ENCODE data around the gene STKLD1. TPM values are rescaled to one million over a fixed set of nuclear protein-coding genes. Genes with fewer than 3 reads are reported as not detected.

STKLD1 gene
- total and polyA plus RNA-seq, 12 donors, result 0.17 to 1.7 (median 0.68) TPM; not detected in 2

DNA sequence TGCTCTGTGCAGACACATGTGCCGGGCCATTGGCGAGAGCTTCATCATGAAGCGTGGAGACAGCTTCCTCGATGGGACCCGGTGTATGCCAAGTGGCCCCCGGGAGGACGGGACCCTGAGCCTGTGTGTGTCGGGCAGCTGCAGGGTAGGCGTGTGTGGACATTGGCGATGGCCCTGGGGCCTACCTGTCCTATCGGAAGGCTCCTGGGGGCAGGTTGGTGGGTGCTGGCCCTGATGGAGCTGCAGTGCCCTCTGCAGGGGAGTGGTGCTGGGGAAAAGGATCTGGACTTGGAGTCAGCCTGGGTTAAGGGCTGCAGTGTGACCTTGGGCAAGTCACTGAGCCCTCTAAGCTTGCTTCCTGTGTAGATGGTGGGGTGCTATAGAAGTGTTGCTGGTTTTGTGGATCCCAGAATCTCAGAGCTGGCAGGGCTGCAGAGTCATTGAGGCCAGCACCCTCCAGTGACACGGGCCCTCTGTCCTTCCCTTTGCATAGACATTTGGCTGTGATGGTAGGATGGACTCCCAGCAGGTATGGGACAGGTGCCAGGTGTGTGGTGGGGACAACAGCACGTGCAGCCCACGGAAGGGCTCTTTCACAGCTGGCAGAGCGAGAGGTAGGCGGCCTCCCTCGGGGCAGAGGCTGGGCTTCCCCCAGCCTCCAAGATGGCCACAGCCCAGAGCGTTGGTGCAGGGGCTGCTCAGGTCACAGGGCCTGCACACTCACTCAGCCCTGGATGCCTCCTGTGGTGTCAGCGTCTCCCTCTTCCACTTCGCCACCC lies 61.8 kb downstream of the STKLD1 start:
- no peak overlapping the region for H3K4me3 ChIP-seq
- no peaks in the 10 kb centered on the region for H3K36me3 ChIP-seq
- WGBS, 2 donors, result 93 to 95% methylated on average over 20 of the region's 20 CpGs
- intact Hi-C loops (cut with DNase I), result no loop called here
- ATAC-seq (no peak), DNase-seq (no peak)
- no peak overlapping the region for H3K27ac ChIP-seq
- no peaks in the 10 kb centered on the region for H3K4me1 ChIP-seq
- no peaks in the 10 kb centered on the region for H3K27me3 ChIP-seq
- H3K9me3 ChIP-seq, result no peaks in the 10 kb centered on the region
- TF ChIP-seq, protein P1, sequence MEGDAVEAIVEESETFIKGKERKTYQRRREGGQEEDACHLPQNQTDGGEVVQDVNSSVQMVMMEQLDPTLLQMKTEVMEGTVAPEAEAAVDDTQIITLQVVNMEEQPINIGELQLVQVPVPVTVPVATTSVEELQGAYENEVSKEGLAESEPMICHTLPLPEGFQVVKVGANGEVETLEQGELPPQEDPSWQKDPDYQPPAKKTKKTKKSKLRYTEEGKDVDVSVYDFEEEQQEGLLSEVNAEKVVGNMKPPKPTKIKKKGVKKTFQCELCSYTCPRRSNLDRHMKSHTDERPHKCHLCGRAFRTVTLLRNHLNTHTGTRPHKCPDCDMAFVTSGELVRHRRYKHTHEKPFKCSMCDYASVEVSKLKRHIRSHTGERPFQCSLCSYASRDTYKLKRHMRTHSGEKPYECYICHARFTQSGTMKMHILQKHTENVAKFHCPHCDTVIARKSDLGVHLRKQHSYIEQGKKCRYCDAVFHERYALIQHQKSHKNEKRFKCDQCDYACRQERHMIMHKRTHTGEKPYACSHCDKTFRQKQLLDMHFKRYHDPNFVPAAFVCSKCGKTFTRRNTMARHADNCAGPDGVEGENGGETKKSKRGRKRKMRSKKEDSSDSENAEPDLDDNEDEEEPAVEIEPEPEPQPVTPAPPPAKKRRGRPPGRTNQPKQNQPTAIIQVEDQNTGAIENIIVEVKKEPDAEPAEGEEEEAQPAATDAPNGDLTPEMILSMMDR (IDR thresholded peaks at IDR 0.05), result no peak

DNA sequence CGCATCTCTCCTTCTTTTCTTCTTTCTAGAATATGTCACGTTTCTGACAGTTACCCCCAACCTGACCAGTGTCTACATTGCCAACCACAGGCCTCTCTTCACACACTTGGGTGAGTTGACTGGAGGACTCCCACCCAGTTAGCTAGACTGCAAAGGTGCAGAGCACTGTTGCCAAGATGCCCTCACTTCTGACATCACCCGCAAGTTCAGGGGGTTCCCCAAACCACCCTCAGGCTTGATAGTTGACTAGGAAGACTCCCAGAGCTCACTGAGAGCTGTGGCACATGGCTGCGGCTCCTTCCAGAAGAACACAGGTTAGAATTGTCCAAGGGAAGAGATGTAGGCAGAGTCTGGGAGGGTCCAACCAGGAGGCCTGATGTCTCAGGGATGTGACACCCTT lies 63.2 kb downstream of the STKLD1 start:
- Histone ChIP-seq H3K36me3 (no peaks in the 10 kb centered on the region), H3K27me3 (no peaks in the 10 kb centered on the region), H3K27ac (no peak overlapping the region), H3K4me3 (no peak overlapping the region), H3K4me1 (no peaks in the 10 kb centered on the region), H3K9me3 (no peaks in the 10 kb centered on the region)
- DNase-seq, result no peak
- no peak for ATAC-seq
- TF ChIP-seq, protein P1 (IDR thresholded peaks at IDR 0.05), result no peak
- WGBS, 2 donors, result 67 to 84% methylated on average over 4 of the region's 4 CpGs
- intact Hi-C loops (cut with DNase I), result no loop called here

DNA sequence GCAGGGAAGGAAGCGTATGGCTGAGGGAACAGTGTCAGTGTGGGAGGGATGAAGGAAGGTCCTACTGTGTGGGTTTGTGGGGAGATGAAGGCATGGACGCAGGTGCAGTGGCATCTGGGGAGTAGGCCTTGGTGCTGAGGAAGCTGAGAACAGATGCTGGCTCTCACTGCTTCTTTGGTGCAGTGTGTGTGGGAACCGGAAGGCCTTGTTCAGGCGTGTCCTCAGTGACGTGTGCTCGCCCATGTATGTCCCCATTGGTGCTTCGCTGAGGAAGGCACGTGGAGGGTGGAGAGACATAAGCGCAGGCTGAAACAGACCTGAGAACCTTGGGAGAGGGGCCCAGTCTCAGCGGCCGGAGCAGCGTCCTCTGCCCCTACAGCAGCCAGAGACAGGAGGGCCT lies 64.7 kb downstream of the STKLD1 start:
- intact Hi-C loops (cut with DNase I), result no loop called here
- WGBS, 2 donors, result 87 to 93% methylated on average over 12 of the region's 12 CpGs
- Histone ChIP-seq H3K27me3 (no peaks in the 10 kb centered on the region), H3K9me3 (no peaks in the 10 kb centered on the region), H3K4me1 (no peaks in the 10 kb centered on the region), H3K4me3 (no peak overlapping the region), H3K27ac (no peak overlapping the region), H3K36me3 (no peaks in the 10 kb centered on the region)
- DNase-seq, result no peak
- TF ChIP-seq, protein P1 (IDR thresholded peaks at IDR 0.05), result no peak
- ATAC-seq, result no peak

DNA sequence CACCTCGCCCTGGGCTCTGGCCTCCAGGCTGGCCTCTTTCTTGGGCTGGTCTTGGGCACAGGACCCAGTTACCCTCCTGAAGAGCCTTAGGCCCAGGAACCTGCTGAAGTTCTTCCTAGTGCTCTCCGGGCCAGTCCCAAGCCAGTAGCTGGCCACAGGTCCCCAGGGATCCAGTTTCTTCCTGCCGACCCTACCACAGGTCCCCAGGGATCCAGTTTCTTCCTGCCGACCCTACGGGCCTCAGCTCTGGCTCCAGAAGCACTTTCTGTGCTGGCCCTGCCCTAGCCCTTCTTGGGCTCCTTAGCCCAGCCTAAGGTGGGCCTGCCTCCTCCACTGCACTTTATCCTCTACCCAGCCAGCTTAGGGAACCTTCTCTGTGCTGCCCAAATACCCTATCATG lies 65.4 kb downstream of the STKLD1 start:
- Histone ChIP-seq H3K36me3 (no peaks in the 10 kb centered on the region), H3K27me3 (no peaks in the 10 kb centered on the region), H3K4me1 (no peaks in the 10 kb centered on the region), H3K27ac (no peak overlapping the region), H3K9me3 (no peaks in the 10 kb centered on the region), H3K4me3 (no peak overlapping the region)
- DNase-seq, result no peak
- TF ChIP-seq, protein P1 (IDR thresholded peaks at IDR 0.05), result no peak
- ATAC-seq, result no peak
- intact Hi-C loops (cut with DNase I), result no loop called here
- 47 to 67% methylated on average over 5 of the region's 5 CpGs for WGBS, 2 donors
